Urinary bladder (tissue), 4 donors: ENCODE data around the gene TRIAP1. TPM values are rescaled to one million over a fixed set of nuclear protein-coding genes. Genes with fewer than 3 reads are reported as not detected.
"Not testable (repeated sequence)": the region's sequence is repeated elsewhere in the genome, so short reads cannot be mapped to it uniquely, and the experiment has no call there.

Experiments used
- DNase-seq: peaks from one replicate; pipeline ENCODE4 v3.0.0-alpha.2; 2015; ENCODE audit errors: extremely low spot score
- H3K27ac ChIP-seq: one replicate; pipeline ENCODE4 v1.5.1; 2013; ENCODE audit warnings: low read depth, mild to moderate bottlenecking, moderate library complexity
- H3K36me3 ChIP-seq: one replicate; pipeline ENCODE4 v1.6.1; 2013; ENCODE audit warnings: mild to moderate bottlenecking, moderate library complexity; ENCODE audit not compliant: insufficient read depth
- H3K4me1 ChIP-seq: one replicate; pipeline ENCODE4 v1.6.1; 2013; ENCODE audit warnings: mild to moderate bottlenecking, moderate library complexity; ENCODE audit not compliant: insufficient read depth
- H3K4me3 ChIP-seq: one replicate; pipeline ENCODE4 v1.5.1; 2013; ENCODE audit warnings: low read depth, low read length
- WGBS: extraction: QIAGEN DNeasy Blood & Tissue Kit; methylation state at CpG from one replicate; pipeline ENCODE4 v1.1.7; 2013; 5-methylcytosine and 5-hydroxymethylcytosine counted together
- polyA plus RNA-seq: library from polyadenylated mRNA; stranded (reverse); fragments of 200-250 nt; gene quantifications from one replicate; pipeline ENCODE4 v1.2.3, GENCODE V29; 2013
- total RNA-seq: library from RNA; depleted of rRNA; stranded (reverse); fragments of >200 nt; gene quantifications from one replicate; pipeline ENCODE4 v1.2.3, GENCODE V29; 2014
- donor health status: healthy with polysubstance abuse.
- donor health status: healthy.

TRIAP1 gene
- 12.4 TPM for total RNA-seq
- 21.4 TPM for polyA plus RNA-seq

DNA sequence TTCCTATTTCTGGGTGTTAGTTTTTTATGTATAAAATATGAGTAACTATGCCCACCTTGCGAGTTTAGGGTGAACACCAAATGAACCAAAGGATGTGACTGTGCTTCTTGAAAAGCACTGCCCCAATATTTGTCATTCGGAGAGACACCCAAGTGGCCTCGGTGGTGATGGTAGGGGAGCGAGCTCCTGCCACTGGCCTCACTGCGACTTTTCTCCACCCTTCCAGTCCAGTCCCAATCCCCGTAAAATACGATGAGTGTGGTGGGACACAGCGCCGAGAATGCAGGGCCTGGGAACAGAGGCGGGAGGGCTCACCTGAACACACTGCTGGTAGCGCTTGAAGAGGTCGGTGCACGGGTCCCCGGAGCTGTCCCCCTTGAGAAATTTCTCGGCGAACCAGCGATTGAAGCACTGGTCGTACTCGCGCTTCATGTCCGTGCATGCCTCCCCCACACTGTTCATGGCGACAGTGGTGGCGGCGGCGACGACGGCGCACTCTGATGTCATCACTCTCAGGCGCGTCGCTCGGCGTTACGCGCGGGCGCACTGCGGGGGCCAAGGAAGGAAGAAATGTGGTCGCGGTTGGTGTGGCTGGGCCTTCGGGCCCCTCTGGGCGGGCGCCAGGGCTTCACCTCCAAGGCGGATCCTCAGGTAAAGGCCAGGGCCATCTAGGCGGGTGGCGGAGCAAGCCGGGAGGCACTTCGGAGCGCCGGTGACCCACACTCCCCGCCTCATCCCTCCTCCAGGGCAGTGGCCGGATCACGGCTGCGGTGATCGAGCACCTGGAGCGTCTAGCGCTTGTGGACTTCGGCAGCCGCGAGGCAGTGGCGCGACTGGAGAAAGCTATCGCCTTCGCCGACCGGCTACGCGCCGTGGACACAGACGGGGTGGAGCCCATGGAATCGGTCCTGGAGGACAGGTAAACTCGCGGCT is at the start of gene TRIAP1, which contains the start of gene GATC:
TRIAP1 (minus strand) TSS at position 474 of the 933 bp plus-strand sequence; CDS start at position 462, 12 bp downstream.
GATC (plus strand) TSS at position 534 of the 933 bp plus-strand sequence; CDS start at position 571, 37 bp downstream.
- no peak for DNase-seq
- peak within 1 kb of the TSS; percentile 72 for H3K4me3 ChIP-seq
- peaks cover 6% of the 10 kb centered on the region for H3K36me3 ChIP-seq
- under 1% methylated on average over 73 of the region's 73 CpGs for WGBS
- peaks cover 1% of the 10 kb centered on the region for H3K4me1 ChIP-seq
- peak within 1 kb of the TSS; percentile 86 for H3K27ac ChIP-seq

GRCh38 chr12:120495186-120495730 is 49.1 kb upstream of the TRIAP1 start:
- no peak for DNase-seq
- Histone ChIP-seq H3K36me3 (no peaks in the 10 kb centered on the region), H3K4me3 (peak overlapping the region; percentile 90), H3K27ac (no peak overlapping the region), H3K4me1 (no peaks in the 10 kb centered on the region)
- WGBS = 17% methylated on average over 17 of the region's 17 CpGs

DNA sequence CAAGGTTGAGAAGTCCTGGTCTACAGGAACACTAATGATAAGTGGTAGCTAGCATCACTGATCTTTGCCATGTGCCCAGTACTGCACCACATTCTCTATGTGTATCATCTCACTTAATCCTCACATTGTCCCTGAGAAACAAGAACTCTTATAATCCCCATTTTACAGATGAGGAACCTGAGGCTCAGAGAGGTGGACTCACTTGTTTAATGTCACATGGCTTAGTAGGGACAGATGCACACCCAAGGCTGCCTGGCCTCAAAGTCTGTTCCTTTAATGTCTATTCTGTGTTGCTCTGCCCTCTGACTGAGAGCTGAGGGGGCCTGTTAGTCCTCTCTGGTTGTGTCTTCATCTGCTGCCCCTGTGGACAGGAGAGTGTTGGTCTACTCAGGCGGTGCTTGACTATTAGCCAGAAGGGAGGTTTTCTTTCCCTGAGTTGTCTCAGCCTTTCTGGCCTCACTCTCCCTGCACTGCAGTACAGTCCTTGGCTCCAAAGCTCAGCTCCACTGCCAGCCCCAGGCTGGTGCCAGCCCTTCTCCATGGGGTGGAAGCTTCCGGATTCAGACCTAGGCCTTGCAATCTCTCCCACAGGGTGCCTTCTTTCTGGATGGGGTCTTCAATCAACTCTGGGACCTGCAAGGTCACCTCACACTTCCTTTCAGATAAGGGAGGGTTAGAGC is 44.8 kb upstream of the TRIAP1 start:
- DNase-seq = no peak
- Histone ChIP-seq H3K4me1 (no peaks in the 10 kb centered on the region), H3K36me3 (no peaks in the 10 kb centered on the region), H3K27ac (no peak overlapping the region), H3K4me3 (no peak overlapping the region)
- 86% methylated on average over 2 of the region's 2 CpGs for WGBS

GRCh38 chr12:120490325-120490724 is 44.1 kb upstream of the TRIAP1 start:
- Histone ChIP-seq H3K4me3 (no peak overlapping the region), H3K36me3 (no peaks in the 10 kb centered on the region), H3K4me1 (no peaks in the 10 kb centered on the region), H3K27ac (no peak overlapping the region)
- no peak for DNase-seq
- 93% methylated on average over 5 of the region's 5 CpGs for WGBS

GRCh38 chr12:120489018-120489417 is 42.8 kb upstream of the TRIAP1 start:
- WGBS = 63% methylated on average over 4 of the region's 4 CpGs
- H3K4me1 ChIP-seq = no peaks in the 10 kb centered on the region
- DNase-seq = no peak
- H3K4me3 ChIP-seq = no peak overlapping the region
- no peak overlapping the region for H3K27ac ChIP-seq
- H3K36me3 ChIP-seq = no peaks in the 10 kb centered on the region

DNA sequence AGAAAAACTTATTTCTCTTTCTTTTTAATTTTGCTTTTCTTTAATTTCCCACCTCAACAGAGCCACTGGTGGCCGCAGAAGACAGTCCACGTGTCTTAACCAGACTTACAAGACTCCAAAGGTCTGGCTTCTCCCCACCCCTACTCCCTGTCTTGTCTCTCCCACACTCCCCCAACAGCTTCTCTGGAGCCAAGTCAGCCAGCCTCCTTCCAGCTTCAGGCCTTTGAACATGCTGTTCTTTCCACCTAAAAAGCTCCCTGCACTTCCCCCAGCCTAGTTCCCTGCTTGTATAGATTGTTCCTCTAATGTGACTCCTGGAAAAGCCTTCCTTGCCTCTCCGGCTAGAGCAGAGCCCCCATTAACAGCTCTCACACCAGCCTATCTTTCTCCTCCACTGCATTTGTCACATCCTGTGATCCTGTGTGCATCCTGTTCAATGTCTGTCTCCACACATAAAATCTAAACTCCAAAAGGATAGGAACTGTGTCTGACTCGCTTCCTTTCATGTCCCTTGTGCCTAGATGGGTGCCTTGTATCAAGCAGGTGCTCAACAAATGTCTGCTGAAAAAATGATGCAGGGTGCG is 42.0 kb upstream of the TRIAP1 start:
- no peaks in the 10 kb centered on the region for H3K4me1 ChIP-seq
- DNase-seq = no peak
- H3K36me3 ChIP-seq = no peaks in the 10 kb centered on the region
- no peak overlapping the region for H3K27ac ChIP-seq
- WGBS = 68% methylated on average over 5 of the region's 5 CpGs
- H3K4me3 ChIP-seq = no peak overlapping the region

DNA sequence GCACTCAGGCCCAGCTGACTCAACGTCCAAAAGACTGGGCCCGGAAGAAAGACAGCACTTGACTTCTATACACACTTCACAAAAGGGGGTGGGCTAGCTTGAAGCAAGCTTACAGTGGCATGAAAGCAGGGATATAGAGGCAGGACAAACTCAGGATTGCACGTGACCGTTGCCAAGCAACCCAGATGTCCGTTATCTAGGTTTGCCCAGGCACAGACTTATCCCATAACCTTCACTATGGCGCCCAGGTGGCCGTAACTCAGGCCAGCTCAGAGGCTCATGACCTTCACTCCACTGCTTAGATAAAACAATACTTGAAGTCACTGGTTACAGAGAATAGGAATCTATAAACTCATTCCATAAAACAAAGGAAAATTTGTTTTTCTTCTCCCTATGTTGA is 41.4 kb upstream of the TRIAP1 start:
- H3K4me1 ChIP-seq, DNase-seq, H3K36me3 ChIP-seq, H3K27ac ChIP-seq, H3K4me3 ChIP-seq: not testable (repeated sequence)
- 72% methylated on average over 7 of the region's 7 CpGs for WGBS

DNA sequence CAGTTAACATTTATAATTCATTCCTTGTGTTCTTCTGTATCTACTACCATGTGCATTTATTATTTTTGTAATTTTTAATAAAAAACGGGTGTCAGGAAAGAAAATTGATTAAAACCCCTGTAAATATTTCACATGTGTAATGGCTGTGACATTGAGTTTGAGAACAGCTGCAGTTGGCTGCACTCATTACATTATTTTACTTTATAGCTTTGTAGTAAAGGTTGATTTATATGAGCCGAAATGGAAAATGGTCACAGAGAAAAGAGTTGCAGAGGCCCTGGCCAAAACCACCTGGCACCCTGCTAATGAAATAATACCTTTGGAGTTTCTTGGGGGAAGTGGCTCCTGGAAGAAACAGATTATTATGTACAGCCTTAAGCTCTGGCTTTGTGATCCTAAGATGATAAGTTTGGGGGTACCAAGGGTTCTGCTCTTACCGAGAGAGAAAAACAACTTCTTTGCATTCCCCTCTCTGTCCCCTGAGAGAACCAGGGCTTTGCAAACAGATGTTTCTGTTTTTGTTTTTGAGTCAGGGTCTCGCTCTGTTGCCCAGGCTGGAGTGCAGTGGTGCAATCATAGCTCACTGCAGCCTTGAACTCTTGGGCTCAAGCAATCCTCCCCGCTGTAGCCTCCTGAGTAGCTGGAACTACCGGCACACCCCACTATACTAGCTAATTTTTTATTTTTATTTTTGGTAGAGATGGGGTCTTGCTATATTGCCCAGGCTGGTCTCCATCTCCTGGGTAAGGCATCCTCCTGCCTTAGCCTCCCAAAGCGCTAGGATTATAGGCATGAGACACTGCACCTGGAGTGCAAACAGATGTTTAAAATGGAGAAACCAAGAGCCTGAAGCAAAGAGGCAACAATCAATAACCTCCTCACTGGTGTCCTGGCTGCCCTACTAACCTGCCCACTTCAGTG is 40.0 kb upstream of the TRIAP1 start:
- Histone ChIP-seq H3K4me3 (no peak overlapping the region), H3K36me3 (no peaks in the 10 kb centered on the region), H3K27ac (no peak overlapping the region), H3K4me1 (no peaks in the 10 kb centered on the region)
- 93% methylated on average over 7 of the region's 7 CpGs for WGBS
- no peak for DNase-seq

- 97% methylated on average over 1 of the region's 1 CpG for WGBS
- Histone ChIP-seq H3K4me1 (no peaks in the 10 kb centered on the region), H3K27ac (no peak overlapping the region), H3K36me3 (no peaks in the 10 kb centered on the region), H3K4me3 (no peak overlapping the region)
- DNase-seq = no peak
Measured at GRCh38 chr12:120483621-120484020, 37.4 kb upstream of the TRIAP1 start.

- 94% methylated on average over 9 of the region's 9 CpGs for WGBS
- DNase-seq = no peak
- no peak overlapping the region for H3K27ac ChIP-seq
- H3K36me3 ChIP-seq = no peaks in the 10 kb centered on the region
- H3K4me3 ChIP-seq = no peak overlapping the region
- no peaks in the 10 kb centered on the region for H3K4me1 ChIP-seq
Measured at GRCh38 chr12:120481022-120481767, 35.0 kb upstream of the TRIAP1 start.

DNA sequence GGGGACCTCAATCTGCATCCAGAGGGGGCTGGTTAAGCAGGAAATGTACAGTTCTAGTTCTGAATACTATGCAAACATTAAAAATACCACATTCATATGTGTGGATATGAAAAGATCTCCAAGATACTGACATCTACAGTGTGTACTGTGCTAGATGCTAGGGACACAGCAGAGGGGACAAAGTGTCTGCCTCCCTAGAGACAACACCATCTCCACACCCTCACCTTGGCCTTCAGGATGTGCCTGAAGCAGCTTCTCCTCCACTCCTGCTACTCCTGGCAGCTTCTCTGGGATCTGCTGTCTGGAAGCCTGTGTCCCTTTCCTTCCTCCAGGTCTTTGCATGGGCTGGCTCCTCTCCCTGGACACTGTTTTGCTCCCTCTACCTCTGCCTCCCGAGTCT is 34.0 kb upstream of the TRIAP1 start:
- H3K4me1 ChIP-seq = no peaks in the 10 kb centered on the region
- H3K36me3 ChIP-seq = no peaks in the 10 kb centered on the region
- H3K4me3 ChIP-seq = no peak overlapping the region
- no peak for DNase-seq
- no peak overlapping the region for H3K27ac ChIP-seq
- 74% methylated on average over 1 of the region's 1 CpG for WGBS

DNA sequence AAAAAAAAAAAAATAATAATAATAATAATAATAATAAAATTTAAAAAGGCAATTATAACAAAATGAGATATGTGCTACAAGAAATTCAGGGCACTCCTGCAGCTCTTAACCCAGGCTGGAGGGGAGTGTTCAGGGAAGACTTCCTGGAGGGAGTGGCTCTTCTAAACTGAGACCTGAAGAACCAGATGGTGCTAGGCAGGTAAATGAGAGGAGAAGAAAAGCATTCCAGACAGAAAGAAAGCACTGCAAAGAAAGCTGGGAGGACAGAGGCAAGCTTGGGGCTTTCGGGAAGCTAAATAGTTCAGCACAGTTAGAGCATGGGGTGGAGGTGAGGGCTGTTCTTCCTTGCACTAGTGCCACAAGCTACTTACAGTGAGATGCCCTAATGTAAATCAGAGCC is 33.3 kb upstream of the TRIAP1 start:
- Histone ChIP-seq H3K27ac (no peak overlapping the region), H3K36me3 (no peaks in the 10 kb centered on the region), H3K4me1 (no peaks in the 10 kb centered on the region), H3K4me3 (no peak overlapping the region)
- no peak for DNase-seq
- WGBS = 96% methylated on average over 1 of the region's 1 CpG
